Measurements from ENCODE around the gene RPL19.

The RPL19 gene

DNA sequence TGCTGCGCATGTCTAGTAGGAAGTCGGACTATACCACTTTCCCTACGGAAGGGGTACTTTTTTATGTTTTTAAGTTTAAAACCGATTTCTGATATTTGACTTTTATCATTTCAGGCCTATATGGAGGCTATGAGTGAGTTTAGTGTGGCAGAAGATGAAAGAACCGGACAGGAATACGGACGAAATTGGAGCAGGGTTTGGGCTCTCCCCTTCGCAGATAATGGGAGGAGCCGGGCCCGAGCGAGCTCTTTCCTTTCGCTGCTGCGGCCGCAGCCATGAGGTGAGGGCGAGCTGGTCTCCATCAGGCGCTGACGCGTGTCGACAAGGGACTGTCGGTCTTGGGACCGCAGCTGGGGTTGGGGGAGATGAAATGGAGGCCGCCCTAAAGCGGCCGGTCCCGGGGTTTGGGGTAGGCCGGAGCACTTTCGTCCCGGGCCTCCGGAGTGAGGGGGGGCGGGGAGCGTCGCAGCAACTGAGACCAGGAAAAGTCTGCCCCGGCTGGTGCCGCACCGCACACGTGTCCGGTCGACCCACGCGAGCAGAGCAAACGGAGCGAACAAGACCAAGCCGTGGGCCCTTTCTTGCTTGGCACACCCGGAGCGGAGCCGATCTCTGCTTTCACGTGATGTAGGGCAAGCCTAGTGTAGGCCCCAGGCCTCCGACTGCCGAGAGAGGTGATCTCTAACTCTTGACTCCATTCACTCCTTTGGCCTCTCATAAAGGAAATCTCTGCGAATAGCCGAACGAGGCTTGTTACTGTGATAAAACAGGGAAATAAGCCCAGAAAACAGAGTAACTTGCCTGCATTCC is at the start of gene RPL19:
Gene RPL19, plus strand, starts transcription at position 214 of the 810 bp plus-strand sequence. Its CDS starts 62 bp downstream, at position 276.
- peak within 1 kb of the TSS; percentile 88 for H3K27ac ChIP-seq (ENCODE audit: low read length)
- H3K27me3 ChIP-seq (ENCODE audit: insufficient read depth, low read length): no peaks in the 10 kb centered on the region
- H3K4me3 ChIP-seq (ENCODE audit: low read length): peak within 1 kb of the TSS; percentile 100
- H3K4me1 ChIP-seq (ENCODE audit: insufficient read depth, low read length): peaks cover 16% of the 10 kb centered on the region; the same call in 1 of the 2 replicates
- peaks cover 48% of the 10 kb centered on the region for H3K36me3 ChIP-seq (ENCODE audit: insufficient read depth, low read depth, low read length)
- H3K9me3 ChIP-seq (ENCODE audit: insufficient read depth, low read depth, low read length): no peaks in the 10 kb centered on the region
- peak within 1 kb of the TSS; percentile 95 for H3K9ac ChIP-seq (ENCODE audit: low read depth, low read length)

DNA sequence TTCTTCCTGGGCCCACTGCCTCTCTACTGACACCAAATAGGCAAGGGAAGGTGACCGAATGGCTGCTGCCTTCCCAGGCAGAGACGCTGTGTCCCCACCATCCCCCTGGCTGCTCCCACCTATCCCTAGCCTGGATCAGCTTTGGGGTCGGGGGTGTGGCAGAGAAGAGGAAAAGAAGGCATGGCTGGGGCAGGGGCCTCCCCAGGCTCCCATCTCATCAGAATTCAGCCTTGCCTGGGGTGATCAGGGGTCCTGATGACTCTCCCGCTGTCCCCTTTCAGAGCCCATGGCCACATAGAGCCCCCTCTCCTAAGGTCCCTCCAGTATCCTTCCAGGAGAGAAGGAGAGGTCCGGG is 49.3 kb upstream of the RPL19 start:
- H3K9ac ChIP-seq (ENCODE audit: low read depth, low read length): no peak overlapping the region
- H3K27me3 ChIP-seq (ENCODE audit: insufficient read depth, low read length): peaks cover 39% of the 10 kb centered on the region
- peak overlapping the region; percentile 65 for H3K4me3 ChIP-seq (ENCODE audit: low read length)
- no peaks in the 10 kb centered on the region for H3K4me1 ChIP-seq (ENCODE audit: insufficient read depth, low read length)
- no peaks in the 10 kb centered on the region for H3K9me3 ChIP-seq (ENCODE audit: insufficient read depth, low read depth, low read length)
- no peak overlapping the region for H3K27ac ChIP-seq (ENCODE audit: low read length)
- no peaks in the 10 kb centered on the region for H3K36me3 ChIP-seq (ENCODE audit: insufficient read depth, low read depth, low read length)

DNA sequence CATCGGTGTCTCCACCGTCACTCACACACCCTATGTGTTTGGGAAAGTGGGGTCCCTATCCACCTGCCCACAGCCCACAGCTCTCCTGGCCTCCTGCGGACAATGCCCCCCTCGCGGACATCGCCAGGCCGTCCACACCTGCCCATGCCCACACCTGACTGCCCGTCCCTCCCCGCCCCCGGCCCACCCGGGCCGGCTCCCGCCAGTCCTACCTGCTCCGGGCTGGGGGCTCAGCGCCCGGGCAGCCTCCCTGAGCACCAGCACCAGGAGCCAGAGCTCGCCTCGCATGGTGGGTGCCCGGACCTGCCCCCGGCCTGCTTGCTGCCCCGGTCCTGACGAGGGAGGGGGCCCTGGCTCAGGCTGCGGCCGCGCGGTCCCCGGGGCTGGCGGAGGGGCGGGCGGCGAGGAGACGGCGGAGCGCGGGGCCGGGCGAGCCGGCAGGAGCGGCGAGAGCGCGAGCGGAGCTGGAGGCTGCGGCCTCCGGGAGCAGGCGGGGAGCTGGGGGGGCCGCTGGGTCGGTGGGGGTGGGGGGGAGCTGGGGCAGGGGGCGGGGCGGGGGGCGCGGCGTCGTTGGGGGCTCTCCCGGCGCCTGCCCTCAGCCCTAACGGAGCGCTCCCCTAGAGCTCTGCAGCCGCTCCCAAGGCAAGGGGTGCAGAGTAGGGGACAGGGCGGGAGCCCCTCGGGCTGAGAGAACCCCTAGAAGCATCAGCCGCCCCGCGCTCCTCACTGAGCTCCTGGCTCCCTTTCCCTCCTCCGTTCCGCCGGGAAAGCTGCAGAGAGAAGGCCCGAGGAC is 48.7 kb upstream of the RPL19 start, which contains the start of gene PLXDC1:
Gene PLXDC1, minus strand, starts transcription at position 488 of the 793 bp plus-strand sequence. Its CDS starts 200 bp downstream, at position 288.
- Histone ChIP-seq H3K27ac (ENCODE audit: low read length) (no peak within 1 kb of the TSS), H3K9ac (ENCODE audit: low read depth, low read length) (no peak within 1 kb of the TSS)

DNA sequence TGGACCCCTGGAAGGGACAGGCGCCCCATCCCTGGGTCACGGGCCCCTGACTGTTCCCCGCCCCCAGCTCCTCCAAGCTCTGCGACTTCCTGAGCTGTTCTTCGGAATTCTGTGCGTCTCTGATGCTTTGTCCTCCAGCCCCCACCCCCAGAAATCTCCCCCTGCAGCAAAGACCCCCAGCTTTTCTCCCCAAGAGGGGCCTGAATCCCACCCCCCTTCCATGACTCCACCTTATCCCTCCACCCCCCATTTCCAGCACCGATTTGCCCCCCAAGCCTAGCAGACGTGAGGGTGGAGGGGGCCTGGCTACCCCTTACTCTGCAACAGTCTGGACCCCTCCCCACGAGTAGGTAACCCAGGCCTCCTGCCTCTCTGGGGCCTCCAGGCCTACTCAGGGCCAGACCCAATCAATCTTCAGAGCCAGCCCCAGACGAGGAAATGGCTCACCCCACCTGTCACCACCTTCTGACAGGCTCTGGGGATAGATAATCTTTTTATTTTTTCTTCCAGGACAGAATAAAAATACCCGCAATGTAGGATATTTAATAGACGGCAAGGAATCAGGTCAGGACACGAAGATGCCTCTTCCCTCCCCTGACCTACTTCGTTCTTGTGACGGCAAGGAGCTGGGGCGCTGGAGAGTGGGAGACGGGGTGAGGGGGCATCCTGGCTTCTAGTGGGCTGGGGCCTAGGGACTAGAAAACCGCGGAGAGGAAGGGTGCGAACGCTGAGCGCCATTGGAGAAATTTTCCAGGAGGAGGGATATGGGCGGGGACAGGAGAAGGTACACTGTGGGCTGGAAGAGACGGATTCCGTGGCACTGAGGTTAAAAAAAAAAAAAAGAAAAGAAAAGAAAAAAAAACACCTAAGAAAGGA is 47.9 kb upstream of the RPL19 start:
- no peak overlapping the region for H3K27ac ChIP-seq (ENCODE audit: low read length)
- H3K27me3 ChIP-seq (ENCODE audit: insufficient read depth, low read length): peaks cover 39% of the 10 kb centered on the region
- H3K4me1 ChIP-seq (ENCODE audit: insufficient read depth, low read length): no peaks in the 10 kb centered on the region
- H3K9me3 ChIP-seq (ENCODE audit: insufficient read depth, low read depth, low read length): no peaks in the 10 kb centered on the region
- H3K4me3 ChIP-seq (ENCODE audit: low read length): peak overlapping the region; percentile 82
- no peaks in the 10 kb centered on the region for H3K36me3 ChIP-seq (ENCODE audit: insufficient read depth, low read depth, low read length)
- no peak overlapping the region for H3K9ac ChIP-seq (ENCODE audit: low read depth, low read length)

More for the DNA sequence above, 48.7 kb upstream of the RPL19 start, which contains the start of gene PLXDC1:
- Histone ChIP-seq H3K4me3 (ENCODE audit: low read length) (peak within 1 kb of the TSS; percentile 82), H3K27me3 (ENCODE audit: insufficient read depth, low read length) (peaks cover 39% of the 10 kb centered on the region), H3K4me1 (ENCODE audit: insufficient read depth, low read length) (no peaks in the 10 kb centered on the region), H3K36me3 (ENCODE audit: insufficient read depth, low read depth, low read length) (no peaks in the 10 kb centered on the region), H3K9me3 (ENCODE audit: insufficient read depth, low read depth, low read length) (no peaks in the 10 kb centered on the region)

DNA sequence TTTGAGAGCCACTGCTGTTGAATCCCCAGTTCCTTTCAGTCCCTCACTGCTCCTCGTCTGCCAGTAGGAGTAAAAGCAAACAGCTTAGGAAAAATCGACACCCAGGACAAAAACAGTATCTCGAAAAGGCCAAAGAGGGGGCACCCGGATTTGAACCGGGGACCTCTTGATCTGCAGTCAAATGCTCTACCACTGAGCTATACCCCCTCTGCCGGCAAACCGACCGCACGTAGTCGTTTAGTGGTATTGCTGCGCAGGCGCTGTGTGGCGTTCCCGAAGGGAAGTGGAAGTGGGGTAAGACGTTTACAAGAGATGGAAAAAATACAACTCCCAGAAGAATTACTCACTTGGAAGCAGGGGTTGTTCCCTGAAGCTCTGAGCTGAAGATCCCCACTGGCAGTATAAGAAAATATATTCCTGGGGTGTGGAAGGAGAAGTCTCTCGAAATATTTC is 46.5 kb upstream of the RPL19 start:
- peak overlapping the region; percentile 82 for H3K4me3 ChIP-seq (ENCODE audit: low read length)
- H3K9me3 ChIP-seq (ENCODE audit: insufficient read depth, low read depth, low read length): no peaks in the 10 kb centered on the region
- no peaks in the 10 kb centered on the region for H3K36me3 ChIP-seq (ENCODE audit: insufficient read depth, low read depth, low read length)
- no peaks in the 10 kb centered on the region for H3K4me1 ChIP-seq (ENCODE audit: insufficient read depth, low read length)
- H3K27ac ChIP-seq (ENCODE audit: low read length): no peak overlapping the region
- peaks cover 39% of the 10 kb centered on the region for H3K27me3 ChIP-seq (ENCODE audit: insufficient read depth, low read length)
- peak overlapping the region; percentile 81; the same call in 1 of the 2 replicates for H3K9ac ChIP-seq (ENCODE audit: low read depth, low read length)

DNA sequence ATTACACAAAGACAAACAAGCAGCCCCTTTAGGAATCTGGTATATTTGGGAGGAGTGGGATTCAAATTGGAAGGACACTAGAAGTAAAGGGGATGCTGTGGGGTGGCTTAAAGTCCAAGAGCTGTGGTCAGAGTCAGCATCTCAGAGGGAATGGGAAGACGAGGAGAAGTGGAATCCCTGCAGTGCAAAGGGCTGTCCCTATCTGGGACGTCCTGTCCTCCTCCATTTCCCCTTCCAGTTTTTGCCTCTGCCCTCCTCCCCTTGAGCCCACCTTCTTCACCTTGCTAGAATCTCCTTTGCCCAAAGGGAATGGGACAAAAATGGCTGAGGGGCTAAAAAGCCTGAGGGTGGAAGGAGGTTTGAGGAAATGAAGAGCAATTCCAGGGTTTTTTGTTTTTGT is 44.4 kb upstream of the RPL19 start:
- H3K27ac ChIP-seq (ENCODE audit: low read length): no peak overlapping the region
- H3K9ac ChIP-seq (ENCODE audit: low read depth, low read length): no peak overlapping the region
- H3K9me3 ChIP-seq (ENCODE audit: insufficient read depth, low read depth, low read length): no peaks in the 10 kb centered on the region
- H3K4me3 ChIP-seq (ENCODE audit: low read length): no peak overlapping the region
- H3K36me3 ChIP-seq (ENCODE audit: insufficient read depth, low read depth, low read length): no peaks in the 10 kb centered on the region
- H3K27me3 ChIP-seq (ENCODE audit: insufficient read depth, low read length): peaks cover 20% of the 10 kb centered on the region
- no peaks in the 10 kb centered on the region for H3K4me1 ChIP-seq (ENCODE audit: insufficient read depth, low read length)

DNA sequence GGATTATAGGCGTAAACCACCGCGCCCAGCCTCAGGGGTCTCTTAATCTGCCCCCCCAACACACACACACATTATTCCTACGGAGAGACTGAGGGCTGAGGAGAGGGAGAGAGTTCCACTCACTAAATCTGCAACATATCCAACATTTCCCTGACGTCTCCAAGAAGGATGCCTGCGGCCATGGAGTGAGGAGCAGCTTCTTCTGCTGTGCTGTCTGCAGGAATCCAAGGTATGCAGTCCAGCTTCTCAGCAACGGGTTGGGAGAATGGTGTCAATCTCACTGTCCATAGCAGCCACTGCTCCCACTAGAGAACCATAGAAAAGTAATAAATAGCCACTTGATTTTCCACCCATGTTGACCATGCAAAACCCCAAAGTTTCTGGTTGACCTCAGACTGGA is 43.6 kb upstream of the RPL19 start:
- no peak overlapping the region for H3K4me3 ChIP-seq (ENCODE audit: low read length)
- no peaks in the 10 kb centered on the region for H3K36me3 ChIP-seq (ENCODE audit: insufficient read depth, low read depth, low read length)
- H3K4me1 ChIP-seq (ENCODE audit: insufficient read depth, low read length): no peaks in the 10 kb centered on the region
- H3K27me3 ChIP-seq (ENCODE audit: insufficient read depth, low read length): peaks cover 12% of the 10 kb centered on the region
- H3K9me3 ChIP-seq (ENCODE audit: insufficient read depth, low read depth, low read length): no peaks in the 10 kb centered on the region
- no peak overlapping the region for H3K27ac ChIP-seq (ENCODE audit: low read length)
- no peak overlapping the region for H3K9ac ChIP-seq (ENCODE audit: low read depth, low read length)

DNA sequence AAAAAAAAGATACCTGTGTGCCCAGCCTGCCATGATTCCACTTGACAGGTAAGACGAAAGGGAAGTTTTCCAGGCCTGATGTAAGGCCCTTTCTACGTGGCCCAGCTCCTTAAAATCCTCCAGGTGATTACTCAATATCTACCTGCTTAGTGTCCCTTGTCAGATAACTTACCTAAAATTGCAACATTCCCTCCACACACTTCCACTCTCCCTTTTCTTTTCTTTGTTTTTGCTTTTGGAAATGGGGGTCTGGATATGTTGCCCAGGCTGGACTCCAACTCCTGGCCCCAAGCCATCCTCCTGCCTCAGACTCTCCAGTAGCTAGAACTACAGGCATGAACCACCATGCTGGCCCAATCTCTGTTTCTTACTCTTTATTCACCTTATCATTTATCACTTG is 41.5 kb upstream of the RPL19 start:
- H3K9me3 ChIP-seq (ENCODE audit: insufficient read depth, low read depth, low read length): no peaks in the 10 kb centered on the region
- no peak overlapping the region for H3K4me3 ChIP-seq (ENCODE audit: low read length)
- no peak overlapping the region for H3K27ac ChIP-seq (ENCODE audit: low read length)
- H3K9ac ChIP-seq (ENCODE audit: low read depth, low read length): no peak overlapping the region
- H3K36me3 ChIP-seq (ENCODE audit: insufficient read depth, low read depth, low read length): no peaks in the 10 kb centered on the region
- no peaks in the 10 kb centered on the region for H3K4me1 ChIP-seq (ENCODE audit: insufficient read depth, low read length)
- H3K27me3 ChIP-seq (ENCODE audit: insufficient read depth, low read length): no peaks in the 10 kb centered on the region

DNA sequence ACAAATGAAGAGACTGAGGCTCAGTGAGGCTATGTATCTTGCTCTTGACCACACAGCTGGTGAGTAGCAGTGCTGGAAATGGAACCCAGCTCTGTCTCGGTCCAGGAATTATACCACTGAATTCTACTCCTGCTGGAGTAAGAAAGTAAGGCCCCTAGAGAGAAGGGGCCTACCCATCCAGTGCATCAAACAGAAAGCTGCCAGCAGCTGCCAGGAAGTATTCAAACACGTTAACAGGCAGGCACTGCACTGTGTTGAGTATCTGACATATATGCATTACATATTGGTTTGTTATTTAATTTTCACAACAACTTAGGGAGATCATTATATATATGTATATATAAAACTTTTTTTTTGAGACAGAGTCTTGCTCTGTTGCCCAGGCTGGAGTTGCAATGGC is 38.1 kb upstream of the RPL19 start:
- Histone ChIP-seq H3K27me3 (ENCODE audit: insufficient read depth, low read length) (peaks cover 30% of the 10 kb centered on the region), H3K27ac (ENCODE audit: low read length) (no peak overlapping the region), H3K4me1 (ENCODE audit: insufficient read depth, low read length) (no peaks in the 10 kb centered on the region), H3K9ac (ENCODE audit: low read depth, low read length) (no peak overlapping the region), H3K36me3 (ENCODE audit: insufficient read depth, low read depth, low read length) (no peaks in the 10 kb centered on the region), H3K9me3 (ENCODE audit: insufficient read depth, low read depth, low read length) (no peaks in the 10 kb centered on the region), H3K4me3 (ENCODE audit: low read length) (no peak overlapping the region)

DNA sequence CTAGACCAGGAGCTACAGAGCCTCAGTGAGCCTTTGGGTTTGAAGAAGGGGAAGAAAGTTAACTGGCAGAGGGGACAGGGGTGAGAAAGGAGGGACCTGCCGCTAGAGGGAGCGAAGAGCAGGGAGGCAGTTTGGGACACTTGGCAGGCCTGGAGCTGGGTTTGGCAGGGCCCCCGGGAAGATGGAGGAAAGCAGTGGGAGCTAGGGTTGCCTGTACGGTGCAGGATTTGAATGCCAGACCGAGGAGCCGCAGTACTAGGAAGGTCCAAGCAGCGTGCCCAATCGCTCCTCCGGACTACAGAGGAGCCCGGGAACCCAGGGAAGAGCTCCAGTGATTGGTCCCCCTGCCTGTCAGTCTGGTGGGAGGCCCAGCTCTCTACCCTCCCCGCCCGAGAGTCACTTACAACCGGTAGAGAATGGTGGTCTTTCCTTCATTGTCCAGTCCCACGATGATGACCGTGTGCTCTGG is 35.4 kb upstream of the RPL19 start:
- H3K27ac ChIP-seq (ENCODE audit: low read length): no peak overlapping the region
- H3K4me1 ChIP-seq (ENCODE audit: insufficient read depth, low read length): no peaks in the 10 kb centered on the region
- H3K36me3 ChIP-seq (ENCODE audit: insufficient read depth, low read depth, low read length): no peaks in the 10 kb centered on the region
- peak overlapping the region; percentile 57; the same call in 1 of the 2 replicates for H3K9ac ChIP-seq (ENCODE audit: low read depth, low read length)
- H3K4me3 ChIP-seq (ENCODE audit: low read length): peak overlapping the region; percentile 93
- peaks cover 41% of the 10 kb centered on the region for H3K27me3 ChIP-seq (ENCODE audit: insufficient read depth, low read length)
- no peaks in the 10 kb centered on the region for H3K9me3 ChIP-seq (ENCODE audit: insufficient read depth, low read depth, low read length)
